NCI-H82 treated with DMSO at 0.1 percent for 48 hours (cell line): ENCODE data around the gene HRK.
A peak's percentile ranks its signal among the peaks of the same experiment; 100 is the strongest.

Source experiments
- DNase-seq: peaks from one replicate; lab custom pipeline; 2025; ENCODE audit not compliant: unreplicated experiment; lab: John Stamatoyannopoulos, UW

The HRK gene

GRCh38 chr12:116881325-116881876 is at the start of gene HRK:
Gene HRK (minus strand): TSS chr12:116881441. CDS start chr12:116881307, 134 bp downstream.
- DNase-seq = no peak

DNA sequence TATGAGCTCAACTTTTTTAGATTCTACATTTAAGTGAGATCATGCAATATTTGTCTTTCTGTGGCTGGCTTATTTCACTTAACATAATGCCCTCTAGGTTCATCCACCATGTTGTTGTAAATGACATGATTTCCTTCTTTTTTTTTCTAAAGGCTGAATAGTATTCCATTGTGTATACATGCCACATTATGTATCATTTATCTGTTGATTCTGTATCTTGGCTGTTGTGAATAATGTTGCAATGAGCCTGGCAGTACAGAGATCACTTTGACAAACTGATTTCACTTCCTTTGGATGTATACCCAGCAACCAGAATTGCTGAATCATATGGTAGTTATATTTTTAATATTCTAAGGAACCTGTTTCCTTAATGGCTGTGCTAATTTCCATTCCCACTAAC is 48.6 kb upstream of the HRK start:
- no peak for DNase-seq

DNA sequence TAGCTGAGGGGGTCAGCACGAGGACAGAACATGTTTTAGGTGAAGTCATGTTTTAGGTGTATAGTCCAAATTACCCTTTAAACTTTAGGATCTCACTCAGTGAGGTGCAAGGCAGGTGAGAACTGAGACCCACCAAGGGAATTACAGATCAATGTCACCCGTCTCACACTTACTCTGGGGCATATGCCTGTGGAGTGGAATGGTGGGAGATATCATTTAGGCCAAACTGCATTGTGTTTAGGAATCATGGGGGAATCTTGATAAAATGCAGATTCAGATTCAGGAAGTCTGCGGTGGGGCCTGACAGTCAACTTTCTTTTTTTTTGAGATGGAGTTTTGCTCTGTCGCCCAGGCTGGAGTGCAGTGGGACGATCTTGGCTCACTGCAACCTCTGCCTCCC is 47.3 kb upstream of the HRK start:
- DNase-seq = no peak

- DNase-seq = no peak
Observed at GRCh38 chr12:116927244-116927940, 46.2 kb upstream of the HRK start.

DNA sequence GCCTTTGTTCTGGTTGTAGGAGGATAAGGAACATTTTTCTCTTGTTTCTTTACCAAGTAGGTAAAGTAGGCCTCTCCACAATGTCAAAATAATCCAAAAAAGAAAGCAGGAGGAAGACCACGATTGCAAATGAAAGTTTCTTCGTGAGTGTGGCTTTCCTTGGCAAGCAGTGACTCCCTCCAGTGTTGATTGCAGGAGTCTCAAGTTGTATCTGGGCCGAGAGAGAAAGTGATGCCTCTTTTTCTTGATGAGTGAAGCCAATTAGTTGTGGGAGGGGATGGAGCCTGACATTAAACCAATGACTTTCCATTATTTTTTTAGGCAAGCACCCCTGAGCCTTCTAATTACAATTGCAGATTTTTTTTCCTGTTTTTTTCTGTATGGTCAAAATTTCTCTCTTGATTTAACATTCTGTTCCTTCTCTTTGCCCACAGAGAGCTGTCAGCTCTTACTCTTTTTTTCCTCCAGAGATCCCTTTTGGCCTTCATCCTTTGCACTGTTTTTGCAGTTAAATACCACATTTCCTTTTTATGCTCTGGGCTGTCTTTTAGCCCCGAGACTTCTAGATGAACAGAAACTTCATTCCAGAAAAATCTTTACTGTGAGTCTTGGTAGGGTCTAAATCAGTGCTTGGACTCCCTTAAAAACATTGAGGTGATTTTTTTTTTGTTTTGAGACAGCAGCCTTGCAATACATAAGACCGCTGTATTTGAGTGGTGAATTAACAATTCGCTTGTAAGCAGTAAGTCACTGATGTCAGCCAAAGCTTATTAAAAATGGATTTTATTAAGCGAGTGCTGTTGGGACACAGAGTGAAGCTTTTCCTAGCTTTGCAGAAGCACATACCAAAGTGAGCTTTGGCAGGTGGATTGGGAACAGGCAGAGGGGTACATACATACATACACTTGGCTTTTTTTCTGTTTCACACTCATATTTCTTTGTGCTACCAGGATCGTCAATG is 45.3 kb upstream of the HRK start:
- DNase-seq = no peak

GRCh38 chr12:116924558-116925453 is 43.6 kb upstream of the HRK start:
- DNase-seq = no peak

DNA sequence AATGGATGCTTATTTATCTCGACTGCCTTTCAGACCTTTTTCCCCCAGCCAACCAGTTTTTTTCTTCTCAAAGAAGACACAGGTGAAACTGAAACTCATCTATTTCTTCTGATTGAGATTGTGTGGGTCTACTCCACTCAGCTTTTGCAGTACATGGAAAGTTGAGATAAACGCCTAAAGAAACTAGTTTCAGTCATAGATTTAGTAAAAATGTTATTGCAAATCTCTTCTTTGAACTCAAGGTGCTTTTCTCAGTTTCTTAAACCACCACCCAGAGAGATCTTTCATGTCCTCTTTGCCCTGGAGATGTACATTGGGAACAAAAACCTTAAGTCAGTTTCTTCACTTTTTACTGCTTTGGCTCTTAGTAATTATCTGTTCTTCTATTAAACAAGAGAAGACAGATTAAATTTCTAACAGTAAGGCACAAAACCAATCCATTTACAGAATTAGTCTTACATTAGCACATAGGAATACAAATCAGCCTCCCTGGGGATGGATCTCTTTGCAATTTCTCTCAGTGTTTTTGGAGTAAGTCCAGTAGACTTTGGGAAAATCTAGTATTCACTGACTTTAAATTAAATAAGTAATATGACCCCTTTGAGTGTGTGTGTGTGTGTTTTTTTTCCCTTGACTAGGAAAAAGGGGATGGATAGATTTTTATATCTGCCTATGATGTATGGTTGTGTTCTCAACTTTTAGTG is 41.1 kb upstream of the HRK start:
- no peak for DNase-seq

DNA sequence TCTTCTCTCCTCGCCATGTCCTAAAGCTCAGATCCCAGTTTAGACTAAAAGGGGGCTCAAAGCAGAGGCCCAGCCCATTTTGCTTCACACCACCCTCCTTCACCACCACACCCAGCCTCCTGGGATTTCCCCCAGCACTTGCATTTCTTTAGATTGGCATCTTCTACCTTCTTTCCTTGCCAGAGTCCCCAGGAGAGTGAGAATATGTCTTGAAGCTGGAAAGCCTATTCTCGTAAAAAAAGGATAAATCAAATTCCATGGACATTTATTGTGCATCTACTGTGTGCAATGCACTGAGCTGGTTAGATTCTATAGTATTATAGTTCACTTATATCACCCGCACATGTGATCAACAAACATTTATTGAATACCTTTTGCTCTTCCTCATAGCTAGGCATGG is 39.7 kb upstream of the HRK start:
- DNase-seq = no peak

DNA sequence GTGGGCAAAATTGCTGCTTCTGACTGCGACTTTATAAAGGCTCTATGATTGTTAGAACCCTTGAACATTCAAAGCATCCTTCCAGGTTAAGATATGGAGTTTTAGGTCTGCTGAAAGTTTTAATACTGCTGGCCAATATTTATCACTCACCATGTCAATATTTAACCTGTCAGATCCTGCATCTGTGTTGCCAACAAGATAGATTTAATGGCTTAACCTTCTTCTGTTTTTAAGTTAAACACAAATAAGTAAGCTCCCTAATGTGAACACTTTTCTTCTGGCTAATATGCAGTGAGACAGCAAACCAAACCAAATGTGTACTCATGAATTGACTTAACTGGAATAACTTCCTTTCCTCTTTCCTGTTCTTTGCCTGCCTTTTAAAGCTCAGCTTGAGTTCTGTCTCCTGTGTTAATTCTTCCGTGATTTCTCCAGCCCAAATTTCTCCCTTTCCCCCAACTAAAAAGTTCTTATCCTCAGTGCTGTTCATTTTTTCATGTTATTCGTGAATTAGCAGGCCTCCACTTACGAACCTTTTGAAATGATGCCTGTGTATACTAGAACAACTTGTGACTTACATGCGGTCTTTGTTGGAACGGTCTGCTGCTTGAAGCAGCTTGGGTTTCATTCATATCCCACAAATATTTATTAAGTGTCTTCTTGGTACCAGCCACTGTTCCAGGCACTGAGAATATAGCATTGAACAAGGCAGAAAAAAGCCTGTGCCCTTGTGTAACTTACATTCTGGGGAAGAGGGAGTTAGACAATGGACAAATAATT is 38.7 kb upstream of the HRK start:
- DNase-seq = no peak

- peak; percentile 14 for DNase-seq
Observed at GRCh38 chr12:116919247-116919661, 38.0 kb upstream of the HRK start.

DNA sequence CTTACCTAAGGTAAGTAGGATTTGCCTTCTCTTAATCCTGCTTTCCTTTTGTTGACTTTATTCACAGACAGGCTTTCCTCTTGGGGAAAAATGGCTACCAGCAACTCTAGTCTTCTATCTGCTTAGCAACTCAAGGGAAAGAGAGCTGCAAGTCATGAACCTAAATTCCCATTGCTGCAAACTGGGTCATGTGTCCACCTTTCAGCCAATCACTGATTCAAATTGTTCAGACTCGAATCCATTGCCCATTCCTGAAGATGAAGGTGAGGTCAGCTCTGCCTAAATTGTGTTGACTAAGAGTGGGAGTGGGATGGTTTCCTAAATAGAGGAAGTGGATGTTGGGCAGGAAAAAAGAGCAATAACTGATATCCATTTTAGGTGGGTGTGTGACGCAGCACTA is 37.2 kb upstream of the HRK start:
- DNase-seq = peak; percentile 36

GRCh38 chr12:116916714-116917114 is 35.5 kb upstream of the HRK start:
- DNase-seq = no peak

DNA sequence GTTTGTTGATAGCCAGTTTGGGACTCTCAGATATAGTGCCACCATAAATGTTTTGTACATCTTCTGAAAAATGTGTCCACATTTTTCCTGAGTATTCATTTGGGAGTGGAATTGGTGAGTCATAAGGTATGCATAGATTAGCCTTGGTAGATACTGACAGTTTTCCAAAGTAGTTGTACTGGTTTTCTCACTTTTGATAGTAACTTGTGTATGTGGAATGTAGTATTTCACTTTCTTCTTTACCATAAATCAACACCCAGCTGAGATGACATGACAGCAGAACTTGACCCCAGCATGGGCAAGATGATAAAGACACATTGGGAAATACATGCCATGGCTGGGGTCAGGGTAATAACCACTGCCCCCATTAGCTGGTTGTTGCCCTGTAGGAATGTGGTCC is 34.9 kb upstream of the HRK start:
- DNase-seq = no peak

- no peak for DNase-seq
Observed at GRCh38 chr12:116915326-116915725, 34.1 kb upstream of the HRK start.

GRCh38 chr12:116910645-116911451 is 29.6 kb upstream of the HRK start, which contains the start of gene FBXW8:
Gene FBXW8 (plus strand): TSS chr12:116910950. CDS start chr12:116911038, 88 bp downstream.
- peak; percentile 63 for DNase-seq

DNA sequence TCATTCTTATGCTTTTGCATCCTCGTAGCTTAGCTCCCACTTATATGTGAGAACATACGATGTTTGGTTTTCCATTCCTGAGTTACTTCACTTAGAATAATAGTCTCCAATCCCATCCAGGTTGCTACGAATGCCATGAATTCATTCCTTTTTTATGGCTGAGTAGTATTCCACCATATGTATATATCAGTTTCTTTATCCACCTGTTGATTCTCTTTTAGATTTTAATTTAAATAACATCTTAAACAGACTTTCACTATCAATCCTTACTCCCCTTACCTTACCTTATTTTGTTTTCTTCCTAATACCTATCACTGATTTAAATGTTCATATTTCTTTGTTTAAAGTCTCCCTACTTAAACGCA is 29.0 kb upstream of the HRK start:
- no peak for DNase-seq

- no peak for DNase-seq
Observed at GRCh38 chr12:116906285-116906684, 25.0 kb upstream of the HRK start.

DNA sequence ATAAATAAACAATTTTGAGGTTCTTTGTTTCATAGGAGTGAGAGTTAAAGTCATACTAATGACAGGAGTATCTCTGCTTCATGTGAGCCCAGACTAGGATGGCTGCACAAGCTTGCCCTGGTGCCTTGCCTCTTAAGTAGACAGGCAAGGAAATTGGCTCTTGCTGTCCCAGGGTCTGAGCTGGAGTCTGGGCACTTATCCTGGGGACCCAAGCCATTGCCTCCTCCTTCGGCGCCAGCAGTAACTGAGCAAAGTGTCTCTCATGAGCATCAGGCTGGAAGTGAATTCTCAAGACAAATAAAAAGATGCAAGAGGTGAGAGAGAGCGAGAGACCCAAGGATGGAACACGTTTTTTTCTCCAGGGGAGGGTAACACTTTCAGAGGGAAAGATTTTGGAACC is 22.6 kb upstream of the HRK start:
- no peak for DNase-seq

- DNase-seq = no peak
Observed at GRCh38 chr12:116901612-116902011, 20.4 kb upstream of the HRK start.
